Activated naive CD8-positive, alpha-beta T cell treated with anti-CD3 and anti-CD28 coated beads, Interleukin-2, amount 50 U/mL, for 16 hours (primary cell): Measurements from ENCODE around the gene PNLIPRP3.
"Not testable (repeated sequence)": the region's sequence is repeated elsewhere in the genome, so short reads cannot be mapped to it uniquely, and the experiment has no call there.

Experiments used
- DNase-seq: peaks from one replicate; pipeline ENCODE4 v3.0.0-alpha.2; 2020; ENCODE audit warnings: low read depth, low spot score

Gene PNLIPRP3

GRCh38 chr10:116427671-116428070 is at the start of gene PNLIPRP3:
TSS of gene PNLIPRP3 (plus strand) at chr10:116427847. CDS start at chr10:116428013, 166 bp downstream.
- DNase-seq, result no peak

GRCh38 chr10:116382290-116382689 is 45.4 kb upstream of the PNLIPRP3 start:
- no peak for DNase-seq

- DNase-seq, result no peak
Observed at GRCh38 chr10:116385311-116385710, 42.3 kb upstream of the PNLIPRP3 start.

- DNase-seq, result no peak
Observed at GRCh38 chr10:116385994-116386809, 41.4 kb upstream of the PNLIPRP3 start.

- DNase-seq, result not testable (repeated sequence)
Observed at GRCh38 chr10:116393246-116393831, 34.3 kb upstream of the PNLIPRP3 start.

- DNase-seq, result no peak
Observed at GRCh38 chr10:116395223-116395985, 32.2 kb upstream of the PNLIPRP3 start.

GRCh38 chr10:116398224-116398623 is 29.4 kb upstream of the PNLIPRP3 start:
- no peak for DNase-seq

- DNase-seq, result no peak
Observed at GRCh38 chr10:116402858-116403257, 24.8 kb upstream of the PNLIPRP3 start.

- no peak for DNase-seq
Observed at GRCh38 chr10:116403740-116404250, 23.9 kb upstream of the PNLIPRP3 start.

GRCh38 chr10:116408719-116409118 is 18.9 kb upstream of the PNLIPRP3 start:
- no peak for DNase-seq

- no peak for DNase-seq
Observed at GRCh38 chr10:116410351-116410750, 17.3 kb upstream of the PNLIPRP3 start.

GRCh38 chr10:116417821-116418220 is 9.8 kb upstream of the PNLIPRP3 start:
- DNase-seq, result no peak

GRCh38 chr10:116418389-116418788 is 9.3 kb upstream of the PNLIPRP3 start:
- no peak for DNase-seq

GRCh38 chr10:116421815-116422214 is 5.8 kb upstream of the PNLIPRP3 start:
- DNase-seq, result no peak

- no peak for DNase-seq
Observed at GRCh38 chr10:116429288-116429977, 1.8 kb downstream of the PNLIPRP3 start.

- DNase-seq, result no peak
Observed at GRCh38 chr10:116430288-116430687, 2.6 kb downstream of the PNLIPRP3 start.

GRCh38 chr10:116431598-116431997 is 4.0 kb downstream of the PNLIPRP3 start:
- DNase-seq, result no peak

- DNase-seq, result no peak
Observed at GRCh38 chr10:116437076-116437692, 9.5 kb downstream of the PNLIPRP3 start.

- DNase-seq, result no peak
Observed at GRCh38 chr10:116440330-116441030, 12.8 kb downstream of the PNLIPRP3 start.

GRCh38 chr10:116444527-116445142 is 17.0 kb downstream of the PNLIPRP3 start:
- no peak for DNase-seq
